Caco-2 (cell line): ENCODE measurements around the gene USP43. TPM values are rescaled to one million over a fixed set of nuclear protein-coding genes. Genes with fewer than 3 reads are reported as not detected.

Experiments
- BruUV-seq: library from RNA; stranded (reverse); fragments of 400-500 nt; replicated peaks from 2 replicates; lab custom pipeline; 2021; lab: Mats Ljungman, UMichigan
- CTCF ChIA-PET: fragments of 300-600 bp; sonication (Branson Sonifier 250); formaldehyde crosslinking; loops from one replicate; lab custom pipeline; 2022; ENCODE audit warnings: antibody characterized with exemption; lab: Charles Lee
- POLR2A ChIA-PET: fragments of 300-600 bp; sonication (Branson Sonifier 250); formaldehyde crosslinking; loops from one replicate; lab custom pipeline; 2022; ENCODE audit warnings: antibody characterized with exemption; lab: Charles Lee
- DNase-seq, 2 experiments: peaks; one replicate each; pipeline versions ENCODE4 v3.0.0 to v3.0.0-alpha.2; 2020 to 2022
- H3K27me3 ChIP-seq: replicated peaks from 2 replicates; pipeline ENCODE4 v1.6.0; 2011; ENCODE audit warnings: low read length; ENCODE audit not compliant: control insufficient read depth, insufficient read depth
- H3K36me3 ChIP-seq: 2 replicates; pipeline ENCODE4 v1.5.1; 2011; ENCODE audit warnings: low read length; ENCODE audit not compliant: control insufficient read depth, insufficient read depth
- H3K4me1 ChIP-seq: fragments of 250-450 bp; sonication (Bioruptor Pico); 2 replicates; pipeline ENCODE4 v1.5.1; 2020; ENCODE audit warnings: mild to moderate bottlenecking
- H3K4me3 ChIP-seq: 2 replicates; pipeline ENCODE4 v1.5.1; 2011; ENCODE audit warnings: low read depth, mild to moderate bottlenecking, control low read depth, low read length
- H3K9me3 ChIP-seq: fragments of 250-450 bp; sonication (Bioruptor Pico); 2 replicates; pipeline ENCODE4 v1.5.1; 2020; ENCODE audit warnings: mild to moderate bottlenecking, moderate library complexity
- H3K27ac Mint-ChIP-seq: one replicate; pipeline ENCODE4 v1.8.0; 2022; ENCODE audit warnings: mixed read lengths; ENCODE audit not compliant: unreplicated experiment
- H3K27me3 Mint-ChIP-seq: one replicate; pipeline ENCODE4 v1.8.0; 2022; ENCODE audit warnings: mixed read lengths; ENCODE audit not compliant: insufficient read depth, unreplicated experiment
- H3K36me3 Mint-ChIP-seq: one replicate; pipeline ENCODE4 v1.8.0; 2022; ENCODE audit warnings: mild to moderate bottlenecking, mixed read lengths; ENCODE audit not compliant: insufficient read depth, unreplicated experiment
- H3K4me1 Mint-ChIP-seq: one replicate; pipeline ENCODE4 v1.8.0; 2022; ENCODE audit warnings: low read depth, mixed read lengths; ENCODE audit not compliant: unreplicated experiment
- H3K4me3 Mint-ChIP-seq: one replicate; pipeline ENCODE4 v1.8.0; 2022; ENCODE audit warnings: mild to moderate bottlenecking, moderate library complexity, mixed read lengths; ENCODE audit not compliant: unreplicated experiment
- H3K9me3 Mint-ChIP-seq: one replicate; pipeline ENCODE4 v1.8.0; 2022; ENCODE audit warnings: mixed read lengths; ENCODE audit not compliant: unreplicated experiment
- CTCF ChIP-seq, 2 experiments: fragments of 200-600 bp in 1 of 2; IDR thresholded peaks; 1 replicate in 1 of 2; 2 replicates in 1 of 2; pipeline versions ENCODE4 v1.5.1 to v1.8.0; 2011 to 2022; ENCODE audit warnings: antibody characterized with exemption in 1 of 2, control low read depth in 1 of 2, inconsistent platforms in 1 of 2, low read depth in 1 of 2, low read length in 1 of 2, mild to moderate bottlenecking in 1 of 2, moderate library complexity in 1 of 2; ENCODE audit not compliant: insufficient read depth in 1 of 2, severe bottlenecking in 1 of 2, unreplicated experiment in 1 of 2
- intact Hi-C: fragments of 100-400 bp; cut with micrococcal nuclease; formaldehyde crosslinking; loops from one replicate; pipeline ENCODE4 v1.10.0; 2022; ENCODE audit not compliant: unreplicated experiment
- total RNA-seq: library from RNA; stranded (reverse); gene quantifications from 2 replicates; pipeline ENCODE4 v1.2.3, GENCODE V29; 2022

Gene USP43
- total RNA-seq, 1 experiment from 2014 or later, result 6.0 TPM

DNA sequence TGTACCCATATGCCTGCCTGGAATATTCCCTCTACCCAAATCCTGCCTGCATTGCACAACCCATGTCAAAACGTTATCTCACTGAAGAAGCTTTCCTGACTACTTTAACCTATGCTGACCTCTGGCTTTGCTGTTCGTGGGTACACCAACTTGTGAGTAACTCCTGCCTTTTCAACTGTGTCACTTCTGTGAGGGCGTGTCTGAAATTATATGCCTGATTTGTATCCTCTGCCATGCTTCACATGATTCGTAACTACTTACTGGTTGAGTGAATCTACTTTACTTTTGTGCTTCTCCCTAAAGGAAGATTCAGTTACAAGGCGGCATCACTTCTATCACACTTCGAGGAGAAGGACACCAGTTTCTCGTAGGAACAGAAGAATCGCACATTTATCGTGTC lies 33.3 kb upstream of the USP43 start:
- CTCF ChIA-PET, result no interaction called here
- TF ChIP-seq CTCF (IDR thresholded peaks at IDR 0.05; ENCODE audit: insufficient read depth in 1 of 2, low read depth in 1 of 2, low read length in 1 of 2, severe bottlenecking in 1 of 2, unreplicated experiment in 1 of 2), result no peak
- H3K27me3 ChIP-seq, result no peaks in the 10 kb centered on the region

DNA sequence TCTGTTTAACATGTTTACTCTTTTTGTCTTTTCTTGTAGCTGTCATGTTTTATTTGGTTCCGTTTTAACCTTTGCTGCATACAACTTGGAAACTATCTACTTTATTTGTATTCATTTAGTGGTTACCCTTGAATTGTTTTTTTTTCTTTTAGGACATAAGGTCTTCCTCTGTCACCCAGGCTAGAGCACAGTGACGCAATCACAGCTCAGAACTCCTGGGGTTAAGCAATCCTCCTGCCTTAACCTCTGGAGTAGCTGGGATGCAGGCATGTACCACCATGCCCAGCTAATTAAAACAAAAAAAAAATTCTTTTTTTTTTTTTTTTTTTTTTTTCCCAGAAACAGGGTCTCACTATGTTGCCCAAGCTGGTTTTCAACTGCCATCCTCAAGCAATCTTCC lies 29.8 kb upstream of the USP43 start:
- BruUV-seq, result no TSS peak
- intact Hi-C loops, result no loop called here
- H3K27me3 ChIP-seq, result no peaks in the 10 kb centered on the region

More for the DNA sequence above, 33.3 kb upstream of the USP43 start:
- H3K36me3 Mint-ChIP-seq, result no peaks in the 10 kb centered on the region
- no peak overlapping the region for H3K4me3 Mint-ChIP-seq
- no peaks in the 10 kb centered on the region for H3K4me1 ChIP-seq
- no peak for DNase-seq
- POLR2A ChIA-PET, result no interaction called here
- H3K4me3 ChIP-seq, result no peak overlapping the region
- no peaks in the 10 kb centered on the region for H3K9me3 ChIP-seq
- no peaks in the 10 kb centered on the region for H3K9me3 Mint-ChIP-seq
- no peaks in the 10 kb centered on the region for H3K36me3 ChIP-seq
- intact Hi-C loops, result no loop called here
- H3K4me1 Mint-ChIP-seq, result no peaks in the 10 kb centered on the region
- H3K27me3 Mint-ChIP-seq, result peaks cover 6% of the 10 kb centered on the region
- H3K27ac Mint-ChIP-seq, result no peak overlapping the region
- no TSS peak for BruUV-seq

DNA sequence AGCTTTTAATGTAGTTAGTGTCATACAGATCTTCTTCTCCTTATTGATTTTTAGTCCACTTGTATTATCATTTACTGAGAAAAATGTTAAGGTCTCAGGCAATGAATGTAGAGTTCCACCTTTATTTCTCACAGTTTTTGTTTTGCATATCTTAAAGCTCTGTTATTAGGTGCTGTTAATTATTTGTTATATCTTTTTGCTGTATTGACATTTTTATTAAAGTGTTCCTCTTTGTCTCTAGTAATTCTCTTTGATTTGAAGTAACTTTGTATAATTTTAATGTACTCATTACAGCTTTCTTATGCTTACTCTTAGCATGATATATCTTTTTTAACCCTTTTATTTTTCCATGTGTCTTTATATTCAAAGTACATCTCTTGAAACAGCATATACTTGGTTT lies 22.4 kb upstream of the USP43 start:
- no peak for TF ChIP-seq CTCF (IDR thresholded peaks at IDR 0.05; ENCODE audit: insufficient read depth in 1 of 2, low read depth in 1 of 2, low read length in 1 of 2, severe bottlenecking in 1 of 2, unreplicated experiment in 1 of 2)
- no peaks in the 10 kb centered on the region for H3K4me1 ChIP-seq
- intact Hi-C loops, result no loop called here
- Mint-ChIP-seq H3K36me3 (no peaks in the 10 kb centered on the region), H3K27ac (no peak overlapping the region), H3K4me1 (no peaks in the 10 kb centered on the region), H3K27me3 (no peaks in the 10 kb centered on the region), H3K9me3 (peaks cover 13% of the 10 kb centered on the region), H3K4me3 (no peak overlapping the region)
- no peaks in the 10 kb centered on the region for H3K27me3 ChIP-seq
- no peak overlapping the region for H3K4me3 ChIP-seq
- POLR2A ChIA-PET, result no interaction called here
- no TSS peak for BruUV-seq
- CTCF ChIA-PET, result no interaction called here
- H3K9me3 ChIP-seq, result no peaks in the 10 kb centered on the region
- H3K36me3 ChIP-seq, result no peaks in the 10 kb centered on the region
- no peak for DNase-seq

More for the DNA sequence above, 29.8 kb upstream of the USP43 start:
- no peaks in the 10 kb centered on the region for H3K36me3 Mint-ChIP-seq
- no peaks in the 10 kb centered on the region for H3K4me1 Mint-ChIP-seq
- H3K27me3 Mint-ChIP-seq, result no peaks in the 10 kb centered on the region
- no peak overlapping the region for H3K4me3 Mint-ChIP-seq
- peak overlapping the region; percentile 18; the same call in 1 of the 2 replicates for H3K4me3 ChIP-seq
- ChIA-PET CTCF (interaction anchor here (0.6 to 0.7 kb wide), 2 partner anchors 97 to 274 kb away, joined by 3 to 5 read pairs; no protein-coding TSS in a partner anchor), POLR2A (no interaction called here)
- H3K36me3 ChIP-seq, result no peaks in the 10 kb centered on the region
- H3K9me3 ChIP-seq, result no peaks in the 10 kb centered on the region
- no peak for TF ChIP-seq CTCF (IDR thresholded peaks at IDR 0.05; ENCODE audit: insufficient read depth in 1 of 2, low read depth in 1 of 2, low read length in 1 of 2, severe bottlenecking in 1 of 2, unreplicated experiment in 1 of 2)
- no peak overlapping the region for H3K27ac Mint-ChIP-seq
- no peaks in the 10 kb centered on the region for H3K9me3 Mint-ChIP-seq
- H3K4me1 ChIP-seq, result no peaks in the 10 kb centered on the region
- DNase-seq, result peak in 1 of 2 experiments; percentile 1
